KMS-11 (cell line): ENCODE data around the gene XPR1.
"Not testable (repeated sequence)": the region's sequence is repeated elsewhere in the genome, so short reads cannot be mapped to it uniquely, and the experiment has no call there.

Experiments used
- H2AFZ ChIP-seq: fragments of 200-600 bp; sonication (generic); 2 replicates; pipeline ENCODE4 v1.6.1; 2016; ENCODE audit warnings: antibody characterized with exemption, mixed run types, low read depth
- H3K27ac ChIP-seq: fragments of 200-600 bp; sonication (generic); 2 replicates; pipeline ENCODE4 v1.6.1; 2016; ENCODE audit warnings: mild to moderate bottlenecking, mixed run types
- H3K27me3 ChIP-seq: fragments of 200-600 bp; sonication (generic); 2 replicates; pipeline ENCODE4 v1.6.1; 2017; ENCODE audit warnings: mild to moderate bottlenecking, low read depth, mixed run types, moderate library complexity; ENCODE audit not compliant: insufficient read depth
- H3K36me3 ChIP-seq: fragments of 200-600 bp; sonication (generic); 2 replicates; pipeline ENCODE4 v1.6.1; 2017; ENCODE audit warnings: mild to moderate bottlenecking, mixed run types; ENCODE audit not compliant: insufficient read depth
- H3K4me1 ChIP-seq: fragments of 200-600 bp; sonication (generic); 2 replicates; pipeline ENCODE4 v1.6.1; 2016; ENCODE audit warnings: mild to moderate bottlenecking, low read depth, mixed run types; ENCODE audit not compliant: poor library complexity, severe bottlenecking
- H3K4me2 ChIP-seq: fragments of 200-600 bp; sonication (generic); 2 replicates; pipeline ENCODE4 v1.7.0; 2016; ENCODE audit warnings: mild to moderate bottlenecking, mixed run types
- H3K4me3 ChIP-seq: fragments of 200-600 bp; sonication (generic); IDR thresholded peaks from 2 replicates; pipeline ENCODE4 v1.6.1; 2017; ENCODE audit warnings: low read depth, low read length, mixed read lengths; ENCODE audit not compliant: insufficient read depth
- H3K79me2 ChIP-seq: fragments of 200-600 bp; sonication (generic); 2 replicates; pipeline ENCODE4 v1.6.1; 2016; ENCODE audit warnings: low read depth, mixed run types; ENCODE audit not compliant: insufficient read depth
- H3K9ac ChIP-seq: fragments of 200-600 bp; sonication (generic); 2 replicates; pipeline ENCODE4 v1.6.1; 2016; ENCODE audit warnings: mild to moderate bottlenecking, mixed run types
- H4K20me1 ChIP-seq: fragments of 200-600 bp; sonication (generic); 2 replicates; pipeline ENCODE4 v1.6.1; 2016; ENCODE audit warnings: mild to moderate bottlenecking, mixed run types; ENCODE audit not compliant: insufficient read depth
- CTCF ChIP-seq: fragments of 200-600 bp; sonication (generic); conservative IDR thresholded peaks from 2 replicates; pipeline ENCODE4 v1.6.1; 2017; ENCODE audit warnings: low read depth, mild to moderate bottlenecking, antibody characterized with exemption, low read length, moderate library complexity, mixed read lengths

Gene XPR1

GRCh38 chr1:180674603-180675530 is 43.0 kb downstream of the XPR1 start:
- H3K27ac ChIP-seq: no peak overlapping the region
- H4K20me1 ChIP-seq: no peaks in the 10 kb centered on the region
- H3K9ac ChIP-seq: no peak overlapping the region
- H3K4me1 ChIP-seq: peaks cover 6% of the 10 kb centered on the region
- no peak for TF ChIP-seq CTCF
- H3K4me2 ChIP-seq: no peak overlapping the region
- H3K79me2 ChIP-seq: no peaks in the 10 kb centered on the region
- H3K4me3 ChIP-seq: no peak overlapping the region
- H3K27me3 ChIP-seq: no peaks in the 10 kb centered on the region
- H2AFZ ChIP-seq: no peak overlapping the region
- H3K36me3 ChIP-seq: no peaks in the 10 kb centered on the region

GRCh38 chr1:180675586-180675985 is 43.8 kb downstream of the XPR1 start:
- Histone ChIP-seq H3K27me3 (no peaks in the 10 kb centered on the region), H3K79me2 (no peaks in the 10 kb centered on the region), H3K36me3 (no peaks in the 10 kb centered on the region), H3K27ac (no peak overlapping the region), H4K20me1 (no peaks in the 10 kb centered on the region), H2AFZ (no peak overlapping the region), H3K4me1 (peaks cover 3% of the 10 kb centered on the region), H3K4me2 (no peak overlapping the region), H3K9ac (no peak overlapping the region), H3K4me3 (no peak overlapping the region)
- TF ChIP-seq CTCF: no peak

GRCh38 chr1:180680558-180681144 is 48.8 kb downstream of the XPR1 start:
- H2AFZ ChIP-seq: no peak overlapping the region
- H3K9ac ChIP-seq: no peak overlapping the region
- no peak overlapping the region for H3K4me3 ChIP-seq
- H3K79me2 ChIP-seq: no peaks in the 10 kb centered on the region
- no peaks in the 10 kb centered on the region for H4K20me1 ChIP-seq
- no peaks in the 10 kb centered on the region for H3K27me3 ChIP-seq
- no peak overlapping the region for H3K27ac ChIP-seq
- no peaks in the 10 kb centered on the region for H3K36me3 ChIP-seq
- H3K4me2 ChIP-seq: no peak overlapping the region
- no peak for TF ChIP-seq CTCF
- no peaks in the 10 kb centered on the region for H3K4me1 ChIP-seq

GRCh38 chr1:180683117-180683516 is 51.3 kb downstream of the XPR1 start:
- not testable (repeated sequence) for H4K20me1 ChIP-seq, H3K9ac ChIP-seq, H3K36me3 ChIP-seq, H3K27me3 ChIP-seq, H2AFZ ChIP-seq, H3K79me2 ChIP-seq, H3K4me3 ChIP-seq, H3K4me2 ChIP-seq, H3K4me1 ChIP-seq, H3K27ac ChIP-seq
